Measurements from ENCODE around the gene FGFRL1.

The FGFRL1 gene

GRCh38 chr4:1024882-1025545 lies 13.6 kb downstream of the FGFRL1 start:
- DNase-seq, result no peak

- DNase-seq, result peak; percentile 41
Observed at GRCh38 chr4:1026115-1026514, 14.7 kb downstream of the FGFRL1 start.

DNA sequence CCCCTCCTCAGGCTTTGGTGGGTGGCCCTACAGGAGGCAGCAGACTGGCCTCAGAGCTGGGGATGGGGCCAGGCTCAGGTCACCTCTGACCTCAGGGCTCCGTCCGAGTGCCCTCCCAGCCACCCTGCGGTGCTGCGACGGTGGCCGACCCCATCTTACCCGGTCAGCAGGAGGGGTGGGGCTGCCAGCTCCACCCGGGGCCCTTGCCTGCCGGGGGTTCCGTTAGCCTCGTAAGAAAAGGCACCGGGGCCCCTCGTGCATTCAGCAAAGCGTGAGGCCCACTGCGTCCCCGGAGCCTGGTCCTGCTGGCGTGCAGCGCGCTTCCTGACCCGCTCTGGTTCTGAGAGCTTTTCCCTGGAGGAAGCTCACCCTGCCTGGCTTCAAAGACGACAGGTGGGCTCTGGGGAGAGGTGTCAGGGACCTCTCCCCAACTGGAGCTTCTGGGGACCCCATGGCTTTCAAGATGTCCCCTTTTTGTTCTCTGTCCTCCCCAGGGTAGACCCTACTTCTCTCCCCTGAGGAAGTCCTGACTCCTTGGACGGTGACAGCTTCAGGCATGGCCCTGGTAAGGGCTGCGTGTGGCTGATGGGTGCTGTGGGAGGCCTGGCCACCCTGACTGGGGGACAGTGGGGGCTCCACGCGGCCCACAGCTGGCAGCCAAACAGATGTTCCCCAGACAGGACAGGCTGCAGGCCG lies 15.9 kb downstream of the FGFRL1 start:
- DNase-seq, result no peak

- no peak for DNase-seq
Observed at GRCh38 chr4:1027915-1028238, 16.5 kb downstream of the FGFRL1 start.

DNA sequence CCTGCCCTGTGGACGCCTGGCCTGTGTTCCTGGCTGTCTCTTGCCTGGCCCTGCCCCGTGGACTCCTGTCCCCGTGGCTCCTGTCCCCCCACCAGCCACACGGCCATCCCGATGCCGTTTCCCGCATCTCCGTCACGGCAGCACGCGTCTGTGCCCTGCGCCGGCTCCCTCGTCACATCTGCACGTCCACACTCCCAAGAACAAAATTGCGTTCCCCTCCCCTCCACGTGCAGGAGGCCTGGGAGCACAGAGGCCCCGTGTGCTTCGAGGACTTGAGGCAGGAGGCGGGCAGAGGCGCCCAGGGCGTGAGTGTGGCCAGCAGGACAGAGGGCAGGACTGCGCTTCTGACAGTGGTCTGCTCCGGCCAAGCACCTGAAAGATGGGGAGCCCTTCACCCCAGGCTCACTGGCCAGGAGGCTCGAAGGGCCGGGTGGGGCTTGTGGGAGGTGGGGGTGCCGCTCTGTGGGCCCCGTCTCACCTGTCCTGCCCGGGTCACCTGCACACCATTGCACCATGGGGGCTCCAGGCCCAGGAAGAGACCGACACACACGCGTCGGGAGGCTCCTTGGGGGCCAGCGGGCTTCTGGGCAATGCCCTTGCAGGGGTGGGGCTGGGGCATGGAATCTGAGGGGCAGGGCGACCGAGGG lies 17.3 kb downstream of the FGFRL1 start:
- no peak for DNase-seq

DNA sequence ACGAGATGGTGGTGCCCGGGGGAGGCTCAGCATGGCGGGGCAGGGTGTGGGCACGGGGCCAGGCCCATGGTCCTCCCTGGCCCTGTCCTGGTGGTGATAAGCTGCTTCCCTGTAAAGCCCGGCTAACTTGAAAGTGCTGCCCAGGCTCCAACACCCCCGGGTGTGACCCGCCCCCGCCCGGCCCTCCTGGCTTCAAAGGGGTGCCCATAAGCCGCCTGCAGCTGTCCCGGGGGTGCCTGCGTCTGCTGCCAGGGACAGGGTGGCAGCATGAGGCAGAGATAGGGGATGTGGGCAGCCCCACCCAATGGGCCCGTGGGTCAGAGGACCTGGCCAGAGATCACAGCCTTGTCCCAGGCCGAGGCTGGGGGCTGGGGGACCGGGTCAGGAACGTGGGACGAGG lies 18.1 kb downstream of the FGFRL1 start:
- DNase-seq, result no peak

- no peak for DNase-seq
Observed at GRCh38 chr4:1030031-1030430, 18.6 kb downstream of the FGFRL1 start.

DNA sequence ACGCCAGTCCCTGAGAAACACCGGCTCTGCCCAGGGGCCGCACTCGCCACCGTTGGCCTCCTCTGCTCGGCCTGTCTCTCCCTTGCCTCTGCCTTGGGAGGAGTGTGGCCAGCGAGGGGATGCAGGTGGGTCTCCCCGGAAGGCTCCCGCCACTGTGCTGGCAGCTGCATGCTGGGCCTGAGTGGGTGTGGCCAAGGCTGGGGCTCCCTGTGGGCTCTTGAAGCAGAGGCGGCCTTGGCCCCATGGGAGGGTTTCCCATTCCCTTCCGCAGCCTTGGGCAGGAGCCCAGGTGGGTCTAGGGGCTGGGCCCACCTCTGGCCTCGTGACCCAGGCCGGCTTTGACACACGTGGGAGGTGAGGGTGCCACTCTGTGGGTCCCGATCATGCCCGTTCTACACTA lies 19.1 kb downstream of the FGFRL1 start:
- DNase-seq, result no peak

- DNase-seq, result no peak
Observed at GRCh38 chr4:1031346-1031745, 19.9 kb downstream of the FGFRL1 start.

DNA sequence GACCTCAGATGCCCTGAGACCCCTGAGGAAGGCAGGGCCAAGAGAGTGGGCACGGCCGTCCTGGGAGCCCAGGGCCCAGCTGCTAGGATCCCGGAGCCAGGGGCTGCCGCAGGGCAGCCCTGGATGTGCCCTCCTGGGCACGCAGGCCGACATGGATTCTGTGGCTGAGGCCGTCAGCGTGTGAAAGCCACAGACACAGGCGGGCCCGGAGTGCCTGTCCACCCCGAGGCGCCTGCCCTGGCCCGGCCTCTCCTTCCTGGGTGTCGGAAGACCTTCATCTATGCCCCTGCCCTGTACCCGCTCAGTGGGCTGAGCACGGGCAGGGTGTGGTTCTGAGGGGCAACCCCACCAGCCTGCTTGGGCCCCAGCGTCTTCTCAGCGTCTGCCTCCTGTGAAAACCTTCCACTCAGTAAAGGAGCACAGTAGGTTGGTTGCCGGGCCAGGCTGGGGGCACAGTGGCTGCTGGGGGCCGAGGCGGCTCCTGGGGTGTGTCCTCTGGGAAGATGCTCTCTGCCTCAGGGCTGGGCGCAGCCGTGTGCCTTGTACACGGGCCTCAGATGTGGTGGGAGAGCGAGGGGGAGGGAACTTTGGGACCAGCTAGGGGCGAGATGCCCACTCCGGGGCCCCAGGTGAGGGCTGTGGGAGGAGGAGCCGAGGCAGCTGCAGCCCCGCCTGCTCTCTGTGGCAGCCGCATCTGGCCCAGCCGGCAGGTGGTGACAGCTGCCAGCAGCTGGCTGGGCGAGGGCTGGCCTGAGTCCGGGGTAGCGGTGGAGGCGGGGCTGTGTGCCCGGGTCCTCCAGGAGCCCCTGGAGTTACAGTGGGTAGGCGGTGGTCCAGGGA lies 20.8 kb downstream of the FGFRL1 start:
- DNase-seq, result no peak

- no peak for DNase-seq
Observed at GRCh38 chr4:1032861-1033260, 21.4 kb downstream of the FGFRL1 start.

DNA sequence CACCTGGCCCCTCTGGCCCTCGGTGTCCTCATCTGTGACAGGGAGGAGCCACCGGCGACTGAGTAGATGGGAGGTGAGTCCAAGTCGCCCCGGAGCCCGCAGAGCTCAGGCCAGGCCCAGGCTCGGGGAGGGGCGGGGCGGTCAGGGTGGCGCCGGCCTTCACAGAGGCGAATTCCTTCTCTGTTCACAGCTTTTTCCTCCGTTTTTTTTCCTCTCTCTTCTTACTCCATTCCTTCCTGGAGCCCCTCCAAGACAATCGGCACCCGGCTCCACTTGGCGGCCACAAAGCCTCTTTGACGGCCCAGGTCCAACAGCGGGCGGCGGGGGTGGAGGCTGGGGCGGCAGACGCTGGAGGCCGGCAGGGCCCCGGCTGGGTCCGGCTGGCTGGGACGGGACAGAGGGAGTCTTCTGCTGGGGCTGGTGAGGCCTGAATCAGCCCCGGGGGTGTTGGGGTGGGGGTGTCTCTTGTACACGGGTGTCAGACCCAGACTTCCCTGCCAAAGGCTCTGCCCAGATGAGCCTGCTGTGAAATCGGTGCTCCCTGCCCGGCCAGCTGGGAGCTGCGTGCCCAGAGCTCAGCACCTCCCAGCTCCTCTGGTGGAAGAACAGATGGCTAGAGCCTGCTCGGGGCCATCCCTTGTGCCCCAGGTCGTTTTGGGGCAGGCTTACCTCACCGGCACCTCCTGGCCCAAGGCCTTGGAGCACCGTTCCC lies 22.6 kb downstream of the FGFRL1 start:
- DNase-seq, result no peak

GRCh38 chr4:1035510-1035909 lies 24.1 kb downstream of the FGFRL1 start:
- DNase-seq, result no peak

- no peak for DNase-seq
Observed at GRCh38 chr4:1036095-1036494, 24.7 kb downstream of the FGFRL1 start.

DNA sequence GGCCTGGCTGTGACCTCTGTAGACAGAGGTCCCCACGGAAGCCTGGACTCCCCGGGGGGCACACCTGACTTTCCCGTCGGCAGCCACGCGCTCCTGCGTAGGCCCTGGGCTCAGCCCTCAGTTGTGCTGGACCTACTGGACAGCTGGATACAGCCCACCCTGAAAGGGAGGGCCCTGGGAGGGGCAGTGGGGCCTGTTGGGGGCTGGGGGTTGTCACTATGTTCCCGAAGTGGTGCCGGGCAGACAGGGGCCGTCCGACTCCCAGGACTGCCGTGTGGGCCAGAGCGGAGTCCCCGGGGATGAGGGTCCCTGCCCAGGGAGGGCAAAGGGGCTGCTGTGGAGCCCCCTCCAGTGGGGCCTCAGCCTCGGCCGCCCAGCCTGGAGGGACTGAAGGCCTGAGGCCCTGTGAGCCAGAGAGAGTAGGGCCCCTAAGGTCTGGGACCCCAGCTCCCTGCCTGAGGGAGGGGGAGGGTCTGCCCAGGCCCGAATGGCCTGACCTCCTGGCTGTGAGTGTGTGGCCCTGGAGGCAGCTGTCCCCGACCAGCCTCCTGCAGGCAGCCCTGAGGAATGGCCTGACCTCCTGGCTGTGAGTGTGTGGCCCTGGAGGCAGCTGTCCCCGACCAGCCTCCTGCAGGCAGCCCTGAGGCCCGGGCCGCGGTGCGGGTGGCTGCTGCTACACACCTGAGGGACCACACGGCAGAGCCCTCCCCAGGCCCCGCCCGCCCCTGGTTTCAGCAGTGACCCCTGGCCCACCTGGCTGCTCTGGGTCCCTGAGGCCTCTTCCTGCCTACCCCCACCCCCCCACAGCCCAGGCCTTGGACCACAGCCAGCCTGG lies 25.8 kb downstream of the FGFRL1 start:
- no peak for DNase-seq

- DNase-seq, result no peak
Observed at GRCh38 chr4:1038948-1039492, 27.6 kb downstream of the FGFRL1 start.

DNA sequence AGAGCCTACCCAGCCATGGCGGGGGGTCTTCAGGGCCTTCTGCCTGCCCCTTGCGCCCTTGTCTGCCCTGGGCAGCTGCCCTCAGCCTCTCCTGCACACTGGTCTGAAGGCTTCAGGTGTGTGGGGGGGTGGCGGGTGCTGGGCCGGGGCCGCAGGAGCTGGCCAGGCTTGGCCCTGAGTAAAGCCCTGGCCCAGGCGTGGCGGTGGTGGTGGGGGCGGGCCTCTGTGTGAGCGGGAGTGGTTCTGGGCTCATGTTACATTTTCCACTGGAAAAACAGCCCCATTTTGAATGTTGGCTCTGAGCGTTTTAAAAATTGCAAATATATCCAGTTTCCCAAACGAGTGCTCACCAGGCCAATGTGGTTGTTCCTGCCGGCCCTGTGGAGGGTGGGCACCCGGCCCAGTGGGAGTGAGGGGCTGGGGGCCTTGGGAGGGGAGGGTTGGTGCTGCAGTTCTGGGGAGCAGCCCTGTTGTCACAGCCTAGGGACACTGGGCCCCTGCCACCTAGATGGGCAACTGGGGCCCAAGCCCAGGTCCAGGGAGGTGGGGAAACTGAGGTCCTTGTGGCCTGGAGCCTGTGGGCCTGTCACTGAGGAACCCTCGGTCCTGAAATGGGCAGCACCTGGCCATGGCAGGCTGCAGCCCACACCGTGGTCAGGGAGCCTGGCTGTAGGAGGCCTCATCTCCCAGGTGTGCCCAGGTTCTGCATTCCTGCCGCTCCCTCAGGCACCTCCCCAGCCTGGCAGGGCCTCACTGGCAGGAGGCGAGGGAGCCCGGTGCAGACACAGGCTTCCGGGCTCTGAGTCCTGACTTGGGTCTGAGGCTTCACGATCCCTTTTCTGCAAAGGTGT lies 28.3 kb downstream of the FGFRL1 start:
- DNase-seq, result no peak

DNA sequence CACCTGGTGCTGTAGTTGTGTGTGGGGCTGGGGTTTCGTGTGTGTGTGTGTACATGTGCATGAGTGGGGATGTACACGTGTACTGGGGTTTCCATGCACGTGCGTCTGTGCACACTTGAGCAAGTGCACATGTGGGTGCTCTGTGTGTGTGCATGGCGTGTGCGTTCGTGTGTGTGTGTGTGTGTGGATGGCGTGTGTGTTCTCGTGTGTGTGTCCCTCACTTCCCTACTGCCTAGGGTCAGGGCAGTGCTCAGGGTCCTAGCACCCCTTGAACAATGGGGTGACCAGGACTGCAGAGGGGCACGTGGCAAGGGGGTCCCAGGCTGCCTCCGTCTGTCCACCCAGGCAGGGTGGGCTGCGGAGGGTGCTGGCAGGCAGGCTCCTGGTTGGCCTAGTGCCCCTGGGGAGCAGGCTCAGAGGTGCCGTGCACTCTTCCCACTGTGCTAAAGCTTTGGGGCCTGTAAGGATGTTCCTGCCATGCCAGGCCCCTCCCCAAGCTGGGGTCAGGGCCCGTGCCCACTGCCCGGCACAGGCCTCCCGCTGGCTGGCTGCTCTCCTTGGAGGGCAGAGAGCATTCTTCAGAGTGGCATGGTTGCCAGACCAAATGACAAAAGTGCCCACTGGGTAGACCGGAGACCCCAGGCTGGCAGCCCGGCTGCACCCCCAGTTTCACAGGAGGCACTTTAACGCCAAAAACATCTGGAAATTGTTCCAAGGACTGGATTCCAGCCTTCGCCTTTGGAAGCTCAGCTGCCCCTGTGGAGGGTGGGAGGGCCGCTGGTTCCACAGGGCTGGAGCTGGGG lies 29.1 kb downstream of the FGFRL1 start:
- DNase-seq, result no peak

DNA sequence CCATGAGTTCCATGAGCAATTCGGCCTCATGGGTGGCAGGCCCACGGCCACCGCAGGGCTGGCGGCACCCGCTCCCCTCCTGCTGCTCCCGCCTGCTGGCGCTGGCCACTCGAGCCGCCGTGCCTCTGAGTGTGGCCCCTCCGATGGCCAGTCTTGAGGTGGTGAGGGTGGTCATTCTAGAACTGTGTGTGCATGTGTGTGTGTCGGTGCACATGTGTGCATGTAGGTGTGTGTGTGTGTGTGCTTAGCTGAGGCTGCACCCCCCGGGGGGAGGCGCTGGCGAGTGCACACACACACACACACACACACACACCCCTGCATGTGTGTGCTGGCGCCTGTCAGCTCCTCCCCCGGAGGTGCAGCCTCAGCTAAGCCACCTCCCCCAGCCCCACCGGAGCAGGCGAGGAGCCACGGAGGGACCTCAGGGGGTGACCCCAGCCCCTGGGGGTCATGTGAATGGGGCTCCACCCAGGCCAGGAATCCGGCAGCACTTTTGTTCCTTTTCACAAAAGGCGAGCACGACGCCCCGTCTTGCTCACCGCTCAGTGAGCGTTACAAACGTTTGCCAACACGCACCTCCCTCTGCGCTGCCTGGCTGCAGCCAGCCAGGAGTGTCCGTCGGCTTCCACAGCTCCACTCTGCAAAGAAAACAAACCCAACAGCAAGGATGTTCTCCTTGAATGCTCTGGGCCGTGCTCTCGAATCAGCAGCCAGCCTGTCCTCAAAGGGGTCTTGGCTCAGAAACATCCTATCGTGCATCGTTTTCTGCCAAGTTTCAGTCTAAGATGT lies 29.9 kb downstream of the FGFRL1 start:
- no peak for DNase-seq
